Breast epithelium (tissue), 3 donors: Measurements from ENCODE around the gene BAZ2A.

Experiments
- POLR2A ChIP-seq: fragments of 450-650 bp; IDR thresholded peaks from one replicate; pipeline ENCODE4 v1.6.1; 2016; ENCODE audit warnings: antibody characterized with exemption, mild to moderate bottlenecking, moderate library complexity
- POLR2AphosphoS5 ChIP-seq, 3 donors: sonication (generic); formaldehyde crosslinking; IDR thresholded peaks; one replicate each; pipeline ENCODE4 v1.6.1; 2017; ENCODE audit warnings: antibody characterized with exemption in 3 of 3
- TF ChIP-seq, protein P1 (sequence below), 3 donors: fragments of 450-650 bp; IDR thresholded peaks; one replicate each; pipeline ENCODE4 v1.5.1; 2016 to 2017; ENCODE audit warnings: antibody characterized with exemption in 3 of 3, mild to moderate bottlenecking in 3 of 3, moderate library complexity in 3 of 3

DNA sequence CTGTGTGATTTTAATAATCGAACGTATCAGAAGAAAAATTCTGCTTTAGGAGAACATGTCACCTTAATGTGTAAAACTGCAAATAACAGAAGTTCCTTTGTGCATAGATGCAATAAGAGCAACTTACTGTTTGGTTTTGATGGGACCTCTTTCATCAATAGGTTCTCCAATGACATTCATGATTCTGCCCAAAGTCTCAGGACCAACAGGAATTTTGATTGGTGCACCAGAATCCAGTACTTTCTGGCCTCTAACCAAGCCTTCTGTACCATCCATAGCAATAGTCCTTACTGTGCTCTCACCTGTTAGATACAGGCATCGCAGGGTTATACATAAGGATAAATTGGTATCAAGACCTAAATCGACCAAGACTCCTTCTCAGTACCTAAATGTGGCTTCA lies 14.5 kb upstream of the BAZ2A start:
- TF ChIP-seq, protein P1, sequence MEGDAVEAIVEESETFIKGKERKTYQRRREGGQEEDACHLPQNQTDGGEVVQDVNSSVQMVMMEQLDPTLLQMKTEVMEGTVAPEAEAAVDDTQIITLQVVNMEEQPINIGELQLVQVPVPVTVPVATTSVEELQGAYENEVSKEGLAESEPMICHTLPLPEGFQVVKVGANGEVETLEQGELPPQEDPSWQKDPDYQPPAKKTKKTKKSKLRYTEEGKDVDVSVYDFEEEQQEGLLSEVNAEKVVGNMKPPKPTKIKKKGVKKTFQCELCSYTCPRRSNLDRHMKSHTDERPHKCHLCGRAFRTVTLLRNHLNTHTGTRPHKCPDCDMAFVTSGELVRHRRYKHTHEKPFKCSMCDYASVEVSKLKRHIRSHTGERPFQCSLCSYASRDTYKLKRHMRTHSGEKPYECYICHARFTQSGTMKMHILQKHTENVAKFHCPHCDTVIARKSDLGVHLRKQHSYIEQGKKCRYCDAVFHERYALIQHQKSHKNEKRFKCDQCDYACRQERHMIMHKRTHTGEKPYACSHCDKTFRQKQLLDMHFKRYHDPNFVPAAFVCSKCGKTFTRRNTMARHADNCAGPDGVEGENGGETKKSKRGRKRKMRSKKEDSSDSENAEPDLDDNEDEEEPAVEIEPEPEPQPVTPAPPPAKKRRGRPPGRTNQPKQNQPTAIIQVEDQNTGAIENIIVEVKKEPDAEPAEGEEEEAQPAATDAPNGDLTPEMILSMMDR (IDR thresholded peaks at IDR 0.05): no peak
- TF ChIP-seq POLR2A: no peak
- TF ChIP-seq POLR2AphosphoS5 (IDR thresholded peaks at IDR 0.05): no peak
